Spleen (tissue), 11 donors: ENCODE measurements around the gene RAPGEF6. TPM values are rescaled to one million over a fixed set of nuclear protein-coding genes. Genes with fewer than 3 reads are reported as not detected.
A peak's percentile ranks its signal among the peaks of the same experiment; 100 is the strongest.

Experiments used
- DNase-seq: peaks from one replicate; pipeline ENCODE4 v3.0.0-alpha.2; 2020
- H3K27ac ChIP-seq, 8 donors: fragments of 200-600 bp; sonication (generic) in 7 of 8; 1 replicate in 4 of 8; 2 replicates in 4 of 8; pipeline versions ENCODE4 v1.5.0 to v1.8.0; 2016 to 2021; ENCODE audit warnings: inconsistent platforms in 4 of 8, mild to moderate bottlenecking in 4 of 8, moderate library complexity in 1 of 8
- H3K27me3 ChIP-seq, 7 donors: fragments of 200-600 bp; sonication (generic) in 6 of 7; replicated peaks in 1 of 7; 1 replicate in 4 of 7; 2 replicates in 3 of 7; pipeline versions ENCODE4 v1.5.0 to v1.8.0; 2016 to 2021; ENCODE audit warnings: inconsistent platforms in 3 of 7, mild to moderate bottlenecking in 1 of 7
- H3K36me3 ChIP-seq, 6 donors: fragments of 200-600 bp; sonication (generic) in 5 of 6; 1 replicate in 4 of 6; 2 replicates in 2 of 6; pipeline versions ENCODE4 v1.5.0 to v1.8.0; 2016 to 2021; ENCODE audit warnings: inconsistent platforms in 2 of 6
- H3K4me1 ChIP-seq, 6 donors: fragments of 200-600 bp; sonication (generic) in 5 of 6; 1 replicate in 3 of 6; 2 replicates in 3 of 6; pipeline versions ENCODE4 v1.5.0 to v1.8.0; 2016 to 2021; ENCODE audit warnings: inconsistent platforms in 3 of 6
- H3K4me3 ChIP-seq, 8 donors: fragments of 200-600 bp; sonication (generic) in 7 of 8; 1 replicate in 4 of 8; 2 replicates in 4 of 8; pipeline versions ENCODE4 v1.5.0 to v1.8.0; 2016 to 2021; ENCODE audit warnings: inconsistent platforms in 4 of 8, mild to moderate bottlenecking in 4 of 8, moderate library complexity in 2 of 8
- H3K9me3 ChIP-seq, 8 donors: fragments of 200-600 bp; sonication (generic) in 7 of 8; 1 replicate in 4 of 8; 2 replicates in 4 of 8; pipeline versions ENCODE4 v1.5.0 to v1.8.0; 2016 to 2021; ENCODE audit warnings: inconsistent platforms in 4 of 8
- POLR2A ChIP-seq, 3 donors: fragments of 450-650 bp; IDR thresholded peaks; one replicate each; pipeline ENCODE4 v1.5.1; 2017; ENCODE audit warnings: antibody characterized with exemption in 3 of 3, mild to moderate bottlenecking in 1 of 3
- POLR2AphosphoS5 ChIP-seq, 3 donors: sonication (generic); formaldehyde crosslinking; IDR thresholded peaks; one replicate each; pipeline ENCODE4 v1.5.1; 2017; ENCODE audit warnings: antibody characterized with exemption in 3 of 3
- WGBS, 5 donors: extraction: QIAGEN DNeasy Blood & Tissue Kit in 3 of 5; methylation state at CpG; one replicate each; pipeline versions ENCODE4 v1.1.5 to v1.1.7; 2013 to 2018; 5-methylcytosine and 5-hydroxymethylcytosine counted together
- intact Hi-C: fragments of 100-400 bp; cut with DNase I; formaldehyde crosslinking; loops from one replicate; pipeline ENCODE4 v1.15.0; 2023; ENCODE audit warnings: low total_unique reads
- polyA plus RNA-seq, 3 donors: library from polyadenylated mRNA; stranded (reverse); fragments of 200-250 nt; gene quantifications; one replicate each; pipeline ENCODE4 v1.2.1, GENCODE V29; 2013
- total RNA-seq, 7 donors: library from RNA; depleted of rRNA in 3 of 7; stranded (reverse); fragments of >200 nt in 3 of 7; fragmentation: NEBNext Ultra II Directional in 4 of 7; extraction: Animal tissue kit (Norgen Biotek cat#: 25700) in 4 of 7; gene quantifications; one replicate each; pipeline versions ENCODE4 v1.1.0 to v1.2.1, GENCODE V29; 2016 to 2021
- TF ChIP-seq, protein P1 (sequence below), 11 experiments: fragments of 200-600 bp in 7 of 11; fragments of 450-650 bp in 4 of 11; sonication (generic) in 4 of 11; IDR thresholded peaks in 8 of 11; conservative IDR thresholded peaks in 3 of 11; 1 replicate in 7 of 11; 2 replicates in 4 of 11; pipeline versions ENCODE4 v1.4.0 to v1.8.0; 2016 to 2021; ENCODE audit warnings: antibody characterized with exemption in 11 of 11, inconsistent platforms in 4 of 11, mild to moderate bottlenecking in 1 of 11
- donor health status: healthy with polysubstance abuse.
- donor health status: DM: no; HTN: no; CAD: no; lungs with moderate emphysema.
- donor health status: DM: no; HTN: no; CAD: no.
- donor health status: Bipolar disorder and iron deficiency.
- donor health status: healthy.
- donor health status: DM: no; HTN: no; CAD: no.
- donor health status: DM: yes; HTN: yes; CAD: no.

The RAPGEF6 gene
- total and polyA plus RNA-seq, 10 donors, result 3.8 to 56.4 (median 43.2) TPM

DNA sequence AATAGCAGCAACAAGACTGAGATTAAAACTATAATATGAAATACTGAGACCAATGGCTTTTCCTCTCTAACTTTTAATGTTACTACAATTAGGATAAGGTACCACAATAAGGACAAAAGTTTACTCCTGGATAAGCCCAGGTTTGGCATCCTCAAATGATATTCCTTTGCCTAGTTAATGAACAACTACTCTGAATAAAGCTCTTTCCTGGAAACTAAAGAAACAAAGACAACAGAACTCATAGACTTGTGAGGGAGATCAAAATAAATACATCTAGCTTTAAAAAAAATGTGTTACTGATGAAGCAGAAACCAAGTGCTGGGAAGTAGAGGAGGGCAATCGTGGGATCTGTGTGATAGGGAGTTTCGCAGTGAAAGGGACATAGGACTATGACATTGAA lies 19.3 kb upstream of the RAPGEF6 start:
- intact Hi-C loops, result no loop called here
- H3K9me3 ChIP-seq, result peaks cover 0 to 4% (median 0%) of the 10 kb centered on the region in 8 donors
- no peaks in the 10 kb centered on the region for H3K27me3 ChIP-seq
- DNase-seq, result no peak
- peaks cover 0 to 83% (median 31%) of the 10 kb centered on the region in 6 donors for H3K36me3 ChIP-seq
- H3K27ac ChIP-seq, result peak overlapping the region in 3 of 8 donors; percentile 49 to 86 (median 77)
- no peaks in the 10 kb centered on the region for H3K4me1 ChIP-seq
- peak overlapping the region in 1 of 8 donors; percentile 41 for H3K4me3 ChIP-seq
- TF ChIP-seq POLR2AphosphoS5 (IDR thresholded peaks at IDR 0.05) (no peak), POLR2A (IDR thresholded peaks at IDR 0.05) (no peak)
- TF ChIP-seq, protein P1, sequence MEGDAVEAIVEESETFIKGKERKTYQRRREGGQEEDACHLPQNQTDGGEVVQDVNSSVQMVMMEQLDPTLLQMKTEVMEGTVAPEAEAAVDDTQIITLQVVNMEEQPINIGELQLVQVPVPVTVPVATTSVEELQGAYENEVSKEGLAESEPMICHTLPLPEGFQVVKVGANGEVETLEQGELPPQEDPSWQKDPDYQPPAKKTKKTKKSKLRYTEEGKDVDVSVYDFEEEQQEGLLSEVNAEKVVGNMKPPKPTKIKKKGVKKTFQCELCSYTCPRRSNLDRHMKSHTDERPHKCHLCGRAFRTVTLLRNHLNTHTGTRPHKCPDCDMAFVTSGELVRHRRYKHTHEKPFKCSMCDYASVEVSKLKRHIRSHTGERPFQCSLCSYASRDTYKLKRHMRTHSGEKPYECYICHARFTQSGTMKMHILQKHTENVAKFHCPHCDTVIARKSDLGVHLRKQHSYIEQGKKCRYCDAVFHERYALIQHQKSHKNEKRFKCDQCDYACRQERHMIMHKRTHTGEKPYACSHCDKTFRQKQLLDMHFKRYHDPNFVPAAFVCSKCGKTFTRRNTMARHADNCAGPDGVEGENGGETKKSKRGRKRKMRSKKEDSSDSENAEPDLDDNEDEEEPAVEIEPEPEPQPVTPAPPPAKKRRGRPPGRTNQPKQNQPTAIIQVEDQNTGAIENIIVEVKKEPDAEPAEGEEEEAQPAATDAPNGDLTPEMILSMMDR (IDR thresholded peaks at IDR 0.05 in 8 of 11, conservative IDR thresholded peaks at IDR 0.05 in 3 of 11), result no peak
- 94 to 99% (median 96%) methylated on average over 2 of the region's 2 CpGs for WGBS, 5 donors

DNA sequence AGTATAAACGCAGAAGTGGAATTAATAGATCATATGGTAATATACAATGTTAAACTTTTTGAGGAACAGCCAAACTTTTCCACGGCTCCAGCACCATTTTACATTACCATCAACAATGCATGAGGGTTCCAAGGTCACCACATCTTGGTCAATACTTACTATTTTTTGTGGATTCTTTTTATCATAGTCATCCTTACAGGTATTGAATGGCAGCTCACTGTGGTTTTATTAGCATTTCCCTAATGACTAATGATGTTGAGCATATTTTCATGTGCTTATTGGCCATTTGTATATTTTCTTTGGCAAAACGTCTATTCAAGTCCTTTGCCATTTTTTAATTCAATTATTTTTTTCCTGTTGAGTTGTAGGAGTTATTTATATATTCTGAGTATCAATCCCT lies 14.1 kb upstream of the RAPGEF6 start:
- Histone ChIP-seq H3K9me3 (no peaks in the 10 kb centered on the region), H3K4me3 (no peak overlapping the region), H3K27me3 (no peaks in the 10 kb centered on the region), H3K4me1 (peaks cover 0 to 29% (median 1%) of the 10 kb centered on the region in 6 donors), H3K27ac (no peak overlapping the region), H3K36me3 (peaks cover 0 to 96% (median 32%) of the 10 kb centered on the region in 6 donors)
- intact Hi-C loops, result no loop called here
- no peak for DNase-seq
- 92 to 98% (median 94%) methylated on average over 3 of the region's 3 CpGs for WGBS, 5 donors
- TF ChIP-seq, protein P1 (IDR thresholded peaks at IDR 0.05 in 8 of 11, conservative IDR thresholded peaks at IDR 0.05 in 3 of 11), result no peak
- TF ChIP-seq POLR2AphosphoS5 (IDR thresholded peaks at IDR 0.05) (no peak), POLR2A (IDR thresholded peaks at IDR 0.05) (no peak)

DNA sequence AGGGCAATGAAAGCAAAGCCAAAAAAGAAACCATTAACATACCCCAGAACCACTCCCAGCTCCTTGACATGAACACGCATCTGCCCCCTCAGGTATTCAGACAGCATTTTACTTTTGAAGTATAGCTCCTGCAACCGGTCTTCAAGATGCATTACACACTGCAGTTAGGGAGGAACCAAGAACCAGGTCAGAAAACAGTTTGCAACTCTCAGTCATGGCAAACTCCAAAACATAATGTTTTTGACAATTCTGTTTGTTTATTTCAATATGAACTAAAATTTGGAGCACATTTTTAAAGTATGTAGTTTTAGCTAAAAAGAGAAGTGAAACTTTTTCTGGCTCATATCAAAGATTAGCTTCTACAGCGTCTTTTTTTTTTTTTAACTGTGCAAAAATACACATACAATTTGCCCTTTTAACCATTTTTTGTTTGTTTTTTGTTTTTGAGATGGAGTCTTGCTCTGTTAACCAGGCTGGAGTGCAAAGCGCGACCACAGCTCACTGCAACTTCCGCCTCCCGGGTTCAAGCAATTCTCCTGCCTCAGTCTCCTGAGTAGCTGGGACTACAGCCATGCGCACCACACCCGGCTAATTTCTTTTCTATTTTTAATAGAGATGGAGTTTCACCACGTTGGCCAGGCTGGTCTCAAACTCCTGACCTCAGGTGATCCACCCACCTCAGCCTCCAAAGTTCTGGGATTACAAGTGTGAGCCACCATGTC lies 12.2 kb upstream of the RAPGEF6 start:
- intact Hi-C loops, result no loop called here
- no peak for DNase-seq
- Histone ChIP-seq H3K27me3 (no peaks in the 10 kb centered on the region), H3K9me3 (no peaks in the 10 kb centered on the region), H3K36me3 (peaks cover 0 to 94% (median 25%) of the 10 kb centered on the region in 6 donors), H3K27ac (peak overlapping the region in 5 of 8 donors; percentile 11 to 67 (median 54)), H3K4me3 (peak overlapping the region in 2 of 8 donors; percentile 9 to 43), H3K4me1 (peaks cover 0 to 29% (median 1%) of the 10 kb centered on the region in 6 donors)
- TF ChIP-seq, protein P1 (IDR thresholded peaks at IDR 0.05 in 8 of 11, conservative IDR thresholded peaks at IDR 0.05 in 3 of 11), result no peak
- TF ChIP-seq POLR2A (IDR thresholded peaks at IDR 0.05) (no peak), POLR2AphosphoS5 (IDR thresholded peaks at IDR 0.05) (no peak)
- 47 to 79% (median 69%) methylated on average over 10 of the region's 10 CpGs for WGBS, 5 donors

DNA sequence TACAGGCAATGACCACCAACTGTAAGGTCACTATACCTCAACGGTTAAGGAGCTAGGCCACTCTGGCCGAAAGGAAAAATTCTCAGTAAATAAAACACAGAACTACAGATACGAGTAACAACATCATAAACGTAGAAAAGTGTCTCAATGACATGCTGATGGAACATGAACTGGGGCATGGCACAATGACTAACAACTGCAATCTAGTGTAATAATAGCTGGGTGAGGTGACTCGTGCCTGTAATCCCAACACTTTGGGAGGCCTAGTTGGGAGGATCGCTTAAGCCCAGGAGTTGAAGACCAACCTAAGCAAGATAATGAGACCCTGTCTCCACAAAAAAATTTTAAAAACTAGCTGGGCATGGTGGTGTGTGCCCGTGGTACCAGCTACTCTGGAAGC lies 9.8 kb upstream of the RAPGEF6 start:
- Histone ChIP-seq H3K4me1 (peaks cover 0 to 44% (median 1%) of the 10 kb centered on the region in 6 donors), H3K4me3 (no peak overlapping the region), H3K27ac (no peak overlapping the region), H3K36me3 (peaks cover 0 to 70% (median 7%) of the 10 kb centered on the region in 6 donors), H3K9me3 (no peaks in the 10 kb centered on the region), H3K27me3 (no peaks in the 10 kb centered on the region)
- no peak for DNase-seq
- TF ChIP-seq, protein P1 (IDR thresholded peaks at IDR 0.05 in 8 of 11, conservative IDR thresholded peaks at IDR 0.05 in 3 of 11), result no peak
- TF ChIP-seq POLR2A (IDR thresholded peaks at IDR 0.05) (no peak), POLR2AphosphoS5 (IDR thresholded peaks at IDR 0.05) (no peak)
- intact Hi-C loops, result no loop called here
- 91 to 99% (median 93%) methylated on average over 7 of the region's 7 CpGs for WGBS, 5 donors
